ENCODE results near the gene MAP3K3.

MAP3K3 gene

GRCh38 chr17:63709110-63709509 is 86.9 kb downstream of the MAP3K3 start:
- peaks cover 8% of the 10 kb centered on the region for H3K79me2 ChIP-seq (ENCODE audit: control insufficient read depth, low read length)
- no peak overlapping the region for H3K27ac ChIP-seq (ENCODE audit: low read depth, low read length)
- H3K9me3 ChIP-seq (ENCODE audit: control insufficient read depth, insufficient read depth, low read length): no peaks in the 10 kb centered on the region
- H3K4me3 ChIP-seq (ENCODE audit: low read length): no peak overlapping the region
- H3K9me2 ChIP-seq (replicated peaks; ENCODE audit: control insufficient read depth, low read length): no peaks in the 10 kb centered on the region
- H3K4me1 ChIP-seq (ENCODE audit: control insufficient read depth, low read length): peaks cover 24% of the 10 kb centered on the region
- no peak overlapping the region for H3K4me2 ChIP-seq (ENCODE audit: low read length)
- H3K27me3 ChIP-seq (ENCODE audit: control insufficient read depth, low read length): no peaks in the 10 kb centered on the region
- H4K20me1 ChIP-seq (ENCODE audit: control insufficient read depth, insufficient read depth, low read depth, low read length): peaks cover 3% of the 10 kb centered on the region; the same call in 1 of the 2 replicates
- no peak for TF ChIP-seq CTCF (IDR thresholded peaks at IDR 0.05; ENCODE audit: low read depth, low read length, poor library complexity, severe bottlenecking)
- TF ChIP-seq EZH2phosphoT487 (IDR thresholded peaks at IDR 0.05; ENCODE audit: borderline replicate concordance, low read length): no peak
- peaks cover 13% of the 10 kb centered on the region for H3F3A ChIP-seq (ENCODE audit: control insufficient read depth, insufficient read depth)
- peaks cover 58% of the 10 kb centered on the region for H3K36me3 ChIP-seq (ENCODE audit: control insufficient read depth, low read length)

GRCh38 chr17:63714550-63715277 is 92.5 kb downstream of the MAP3K3 start:
- TF ChIP-seq CTCF (IDR thresholded peaks at IDR 0.05; ENCODE audit: low read depth, low read length, poor library complexity, severe bottlenecking) (no peak), EZH2phosphoT487 (IDR thresholded peaks at IDR 0.05; ENCODE audit: borderline replicate concordance, low read length) (no peak)
- peaks cover 33% of the 10 kb centered on the region for H3K36me3 ChIP-seq (ENCODE audit: control insufficient read depth, low read length)
- no peaks in the 10 kb centered on the region for H3K9me3 ChIP-seq (ENCODE audit: control insufficient read depth, insufficient read depth, low read length)
- no peaks in the 10 kb centered on the region for H3K9me2 ChIP-seq (replicated peaks; ENCODE audit: control insufficient read depth, low read length)
- no peaks in the 10 kb centered on the region for H3K4me1 ChIP-seq (ENCODE audit: control insufficient read depth, low read length)
- no peaks in the 10 kb centered on the region for H3K79me2 ChIP-seq (ENCODE audit: control insufficient read depth, low read length)
- no peaks in the 10 kb centered on the region; the same call in 1 of the 2 replicates for H3F3A ChIP-seq (ENCODE audit: control insufficient read depth, insufficient read depth)
- no peak overlapping the region for H3K27ac ChIP-seq (ENCODE audit: low read depth, low read length)
- no peak overlapping the region for H3K4me2 ChIP-seq (ENCODE audit: low read length)
- peaks cover 3% of the 10 kb centered on the region; the same call in 1 of the 2 replicates for H4K20me1 ChIP-seq (ENCODE audit: control insufficient read depth, insufficient read depth, low read depth, low read length)
- no peak overlapping the region for H3K4me3 ChIP-seq (ENCODE audit: low read length)
- no peaks in the 10 kb centered on the region for H3K27me3 ChIP-seq (ENCODE audit: control insufficient read depth, low read length)

- Histone ChIP-seq H3K9me2 (replicated peaks; ENCODE audit: control insufficient read depth, low read length) (no peaks in the 10 kb centered on the region), H3K4me1 (ENCODE audit: control insufficient read depth, low read length) (no peaks in the 10 kb centered on the region), H3K4me2 (ENCODE audit: low read length) (no peak overlapping the region), H3K4me3 (ENCODE audit: low read length) (no peak overlapping the region), H3K79me2 (ENCODE audit: control insufficient read depth, low read length) (no peaks in the 10 kb centered on the region), H3K27me3 (ENCODE audit: control insufficient read depth, low read length) (no peaks in the 10 kb centered on the region), H3K36me3 (ENCODE audit: control insufficient read depth, low read length) (peaks cover 22% of the 10 kb centered on the region), H3K9me3 (ENCODE audit: control insufficient read depth, insufficient read depth, low read length) (no peaks in the 10 kb centered on the region), H3F3A (ENCODE audit: control insufficient read depth, insufficient read depth) (no peaks in the 10 kb centered on the region), H3K27ac (ENCODE audit: low read depth, low read length) (no peak overlapping the region), H4K20me1 (ENCODE audit: control insufficient read depth, insufficient read depth, low read depth, low read length) (no peaks in the 10 kb centered on the region)
- TF ChIP-seq EZH2phosphoT487 (IDR thresholded peaks at IDR 0.05; ENCODE audit: borderline replicate concordance, low read length) (no peak), CTCF (IDR thresholded peaks at IDR 0.05; ENCODE audit: low read depth, low read length, poor library complexity, severe bottlenecking) (no peak)
These were observed 94.2 kb downstream of the MAP3K3 start for GRCh38 chr17:63716426-63716825.

Data from DOHH2 (cell line).